Esophagus squamous epithelium (tissue), 5 donors: ENCODE measurements around the gene ZHX3. TPM values are rescaled to one million over a fixed set of nuclear protein-coding genes. Genes with fewer than 3 reads are reported as not detected.

ENCODE experiments used
- DNase-seq: peaks from one replicate; lab custom pipeline; 2025; lab: John Stamatoyannopoulos, UW
- H3K27ac ChIP-seq, 4 donors: fragments of 200-600 bp; sonication (generic); one replicate each; pipeline ENCODE4 v1.5.1; 2016 to 2019; ENCODE audit warnings: mild to moderate bottlenecking in 1 of 4
- H3K27me3 ChIP-seq, 4 donors: fragments of 200-600 bp; sonication (generic); 1 replicate in 3 of 4; 2 replicates in 1 of 4; pipeline versions ENCODE4 v1.5.1 to v1.6.0; 2017 to 2021; ENCODE audit warnings: antibody characterized with exemption in 1 of 4
- H3K36me3 ChIP-seq, 3 donors: fragments of 200-600 bp; sonication (generic); one replicate each; pipeline ENCODE4 v1.5.1; 2016 to 2019
- H3K4me1 ChIP-seq, 3 donors: fragments of 200-600 bp; sonication (generic); one replicate each; pipeline ENCODE4 v1.5.1; 2017 to 2019
- H3K4me3 ChIP-seq, 4 donors: fragments of 200-600 bp; sonication (generic); 1 replicate in 3 of 4; 2 replicates in 1 of 4; pipeline ENCODE4 v1.5.1; 2016 to 2019; ENCODE audit warnings: mild to moderate bottlenecking in 2 of 4, moderate library complexity in 1 of 4
- H3K9me3 ChIP-seq, 3 donors: fragments of 200-600 bp; sonication (generic); one replicate each; pipeline ENCODE4 v1.5.1; 2016 to 2019
- CTCF ChIP-seq, 6 experiments: fragments of 450-650 bp in 4 of 6; fragments of 200-600 bp in 2 of 6; sonication (generic) in 2 of 6; IDR thresholded peaks; one replicate each; pipeline ENCODE4 v1.5.1; 2016 to 2019; ENCODE audit warnings: antibody characterized with exemption in 6 of 6, mild to moderate bottlenecking in 4 of 6, moderate library complexity in 4 of 6
- POLR2A ChIP-seq, 4 donors: fragments of 450-650 bp; IDR thresholded peaks; one replicate each; pipeline ENCODE4 v1.6.1; 2017; ENCODE audit warnings: antibody characterized with exemption in 4 of 4, mild to moderate bottlenecking in 4 of 4, moderate library complexity in 3 of 4
- whole genome bisulfite sequencing, 2 donors: methylation state at CpG; one replicate each; pipeline ENCODE4 v1.1.5; 2018; 5-methylcytosine and 5-hydroxymethylcytosine counted together
- intact Hi-C: fragments of 100-400 bp; cut with DNase I; formaldehyde crosslinking; loops from one replicate; pipeline ENCODE4 v1.15.0; 2022
- total RNA-seq, 4 donors: library from RNA; depleted of rRNA; stranded (reverse); fragments of >200 nt; gene quantifications; one replicate each; pipeline ENCODE4 v1.1.0, GENCODE V29; 2016
- donor health status: DM: yes; HTN: yes; CAD: no.

The ZHX3 gene
- total RNA-seq, 4 donors from 2014 or later: 13.6 to 30.3 (median 15.5) TPM

GRCh38 chr20:41334036-41334435 is 16.5 kb upstream of the ZHX3 start:
- peak overlapping the region; percentile 19 to 80 (median 72) for H3K27ac ChIP-seq
- peaks cover 2 to 33% (median 10%) of the 10 kb centered on the region in 3 donors for H3K4me1 ChIP-seq
- intact Hi-C loops: loop anchor here (10.0 kb wide), 1 partner anchor 199 kb away; the partner anchor contains the start of gene PLCG1
- no peaks in the 10 kb centered on the region for H3K36me3 ChIP-seq
- no peaks in the 10 kb centered on the region for H3K27me3 ChIP-seq
- no peak for TF ChIP-seq CTCF (IDR thresholded peaks at IDR 0.05)
- no peak for TF ChIP-seq POLR2A (IDR thresholded peaks at IDR 0.05)
- 89 to 91% methylated on average over 2 of the region's 2 CpGs for WGBS, 2 donors
- H3K4me3 ChIP-seq: no peak overlapping the region
- no peaks in the 10 kb centered on the region for H3K9me3 ChIP-seq
- no peak for DNase-seq

GRCh38 chr20:41331731-41332130 is 14.2 kb upstream of the ZHX3 start:
- peaks cover 7 to 34% (median 13%) of the 10 kb centered on the region in 3 donors for H3K4me1 ChIP-seq
- no peak for TF ChIP-seq CTCF (IDR thresholded peaks at IDR 0.05)
- TF ChIP-seq POLR2A (IDR thresholded peaks at IDR 0.05): no peak
- no peaks in the 10 kb centered on the region for H3K36me3 ChIP-seq
- no peaks in the 10 kb centered on the region for H3K27me3 ChIP-seq
- no peaks in the 10 kb centered on the region for H3K9me3 ChIP-seq
- H3K27ac ChIP-seq: no peak overlapping the region
- H3K4me3 ChIP-seq: no peak overlapping the region
- DNase-seq: no peak
- WGBS, 2 donors: 65 to 77% methylated on average over 4 of the region's 4 CpGs
- intact Hi-C loops: loop anchor here (10.0 kb wide), 1 partner anchor 197 kb away; the partner anchor contains the start of gene PLCG1

GRCh38 chr20:41330941-41331340 is 13.4 kb upstream of the ZHX3 start:
- TF ChIP-seq CTCF (IDR thresholded peaks at IDR 0.05) (no peak), POLR2A (IDR thresholded peaks at IDR 0.05) (no peak)
- peaks cover 7 to 34% (median 13%) of the 10 kb centered on the region in 3 donors for H3K4me1 ChIP-seq
- no peak overlapping the region for H3K4me3 ChIP-seq
- DNase-seq: no peak
- no peaks in the 10 kb centered on the region for H3K9me3 ChIP-seq
- no peaks in the 10 kb centered on the region for H3K36me3 ChIP-seq
- H3K27ac ChIP-seq: no peak overlapping the region
- H3K27me3 ChIP-seq: no peaks in the 10 kb centered on the region
- intact Hi-C loops: loop anchor here (10.0 kb wide), 1 partner anchor 196 kb away; the partner anchor contains the start of gene PLCG1
- WGBS, 2 donors: 50% methylated on average over 1 of the region's 1 CpG; no CpG with 5 or more reads in 1 of the 2 donors

GRCh38 chr20:41330343-41330720 is 12.8 kb upstream of the ZHX3 start:
- Histone ChIP-seq H3K4me3 (no peak overlapping the region), H3K27me3 (no peaks in the 10 kb centered on the region), H3K4me1 (peaks cover 7 to 29% (median 13%) of the 10 kb centered on the region in 3 donors), H3K27ac (peak overlapping the region in 3 of 4 donors; percentile 81 to 90 (median 86)), H3K9me3 (no peaks in the 10 kb centered on the region), H3K36me3 (no peaks in the 10 kb centered on the region)
- no peak for TF ChIP-seq POLR2A (IDR thresholded peaks at IDR 0.05)
- TF ChIP-seq CTCF (IDR thresholded peaks at IDR 0.05): no peak
- no peak for DNase-seq
- 93% methylated on average over 3 of the region's 5 CpGs for WGBS, 2 donors
- intact Hi-C loops: loop anchor here (10.0 kb wide), 1 partner anchor 196 kb away; the partner anchor contains the start of gene PLCG1

- Histone ChIP-seq H3K27me3 (no peaks in the 10 kb centered on the region), H3K4me3 (peak overlapping the region in 1 of 4 donors; percentile 21), H3K27ac (peak overlapping the region; percentile 59 to 90 (median 84)), H3K4me1 (peaks cover 7 to 23% (median 13%) of the 10 kb centered on the region in 3 donors), H3K9me3 (no peaks in the 10 kb centered on the region), H3K36me3 (no peaks in the 10 kb centered on the region)
- DNase-seq: no peak
- intact Hi-C loops: loop anchor here (10.0 kb wide), 1 partner anchor 195 kb away; the partner anchor contains the start of gene PLCG1
- 41 to 53% methylated on average over 10 to 11 of the region's 14 CpGs for WGBS, 2 donors
- TF ChIP-seq POLR2A (IDR thresholded peaks at IDR 0.05) (peak in 1 of 4 donors; percentile 28), CTCF (IDR thresholded peaks at IDR 0.05) (no peak)
Observed at GRCh38 chr20:41329435-41330342, 12.2 kb upstream of the ZHX3 start.
